Measurements from ENCODE around the gene PSMC4.
"Not testable (repeated sequence)": the region's sequence is repeated elsewhere in the genome, so short reads cannot be mapped to it uniquely, and the experiment has no call there.

PSMC4 gene

GRCh38 chr19:39959407-39959806 lies 11.6 kb upstream of the PSMC4 start:
- H3K27ac ChIP-seq (ENCODE audit: low read depth, low read length); H4K91ac ChIP-seq (ENCODE audit: low read depth, low read length); H3K79me2 ChIP-seq (ENCODE audit: control insufficient read depth, insufficient read depth, low read length, poor library complexity); H3K9me3 ChIP-seq (ENCODE audit: insufficient read depth, low read depth, low read length); H2BK120ac ChIP-seq (ENCODE audit: insufficient read depth, low read length, poor library complexity); H3K18ac ChIP-seq (ENCODE audit: low read length); H3K4me1 ChIP-seq (ENCODE audit: control insufficient read depth in 1 of 2, insufficient read depth in 2 of 2, low read length in 2 of 2); H4K8ac ChIP-seq (ENCODE audit: low read depth, low read length); H3K9ac ChIP-seq (ENCODE audit: low read length); H3K4me3 ChIP-seq (ENCODE audit: low read depth, low read length); H2AK5ac ChIP-seq (ENCODE audit: low read length); H3K27me3 ChIP-seq (ENCODE audit: insufficient read depth, low read length); H2BK5ac ChIP-seq (ENCODE audit: low read depth, low read length, poor library complexity); H3K14ac ChIP-seq (ENCODE audit: low read length); H2AFZ ChIP-seq (ENCODE audit: insufficient read depth, low read length, poor library complexity); H2BK12ac ChIP-seq (ENCODE audit: low read length); H3K23ac ChIP-seq (ENCODE audit: low read length); H3K79me1 ChIP-seq (ENCODE audit: low read length); H3K4me2 ChIP-seq (ENCODE audit: low read length); H3K4ac ChIP-seq (ENCODE audit: low read depth, low read length); H4K12ac ChIP-seq (ENCODE audit: low read depth, low read length); H3K36me3 ChIP-seq (ENCODE audit: control insufficient read depth in 1 of 2, insufficient read depth in 2 of 2, low read length in 2 of 2): not testable (repeated sequence)
- peak; percentile 84 to 86 for DNase-seq
- WGBS (ENCODE audit: extremely low coverage, insufficient coverage, insufficient read length), result no CpG with 5 or more reads among the region's 13 CpGs

DNA sequence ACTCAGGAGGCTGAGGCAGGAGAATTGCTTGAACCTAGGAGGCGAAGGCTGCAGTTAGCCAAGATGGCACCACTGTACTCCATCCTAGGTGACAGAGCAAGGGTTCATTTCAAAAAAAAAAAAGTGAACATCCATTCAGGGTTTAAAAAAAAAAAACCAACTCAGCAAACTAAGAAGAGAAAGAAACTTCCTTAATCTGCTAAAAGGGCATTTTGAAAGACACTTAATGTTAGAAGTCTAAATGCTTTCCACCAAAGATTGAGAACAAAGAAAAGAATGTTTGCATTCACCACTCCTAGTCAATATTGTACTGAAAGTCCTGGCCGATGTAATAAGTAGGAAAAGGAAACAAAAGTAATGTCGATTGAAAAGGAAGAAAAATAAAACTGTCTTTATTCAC lies 7.1 kb upstream of the PSMC4 start:
- H3K9ac ChIP-seq (ENCODE audit: low read length), result no peak overlapping the region

GRCh38 chr19:39966617-39967016 lies 4.3 kb upstream of the PSMC4 start:
- Histone ChIP-seq H3K4me1 (ENCODE audit: control insufficient read depth in 1 of 2, insufficient read depth in 2 of 2, low read length in 2 of 2) (peaks cover 0 to 3% of the 10 kb centered on the region in 2 experiments), H3K23ac (ENCODE audit: low read length) (no peak overlapping the region), H2BK12ac (ENCODE audit: low read length) (no peak overlapping the region), H3K27me3 (ENCODE audit: insufficient read depth, low read length) (no peaks in the 10 kb centered on the region), H3K79me2 (ENCODE audit: control insufficient read depth, insufficient read depth, low read length, poor library complexity) (peaks cover 9% of the 10 kb centered on the region), H3K79me1 (ENCODE audit: low read length) (peaks cover 12% of the 10 kb centered on the region), H4K8ac (ENCODE audit: low read depth, low read length) (no peak overlapping the region), H3K27ac (ENCODE audit: low read depth, low read length) (no peak overlapping the region), H2AK5ac (ENCODE audit: low read length) (no peak overlapping the region), H3K14ac (ENCODE audit: low read length) (no peak overlapping the region), H3K18ac (ENCODE audit: low read length) (no peak overlapping the region), H3K4me3 (ENCODE audit: low read depth, low read length) (no peak overlapping the region), H4K12ac (ENCODE audit: low read depth, low read length) (no peak overlapping the region), H4K91ac (ENCODE audit: low read depth, low read length) (no peak overlapping the region), H3K9me3 (ENCODE audit: insufficient read depth, low read depth, low read length) (no peaks in the 10 kb centered on the region), H3K4ac (ENCODE audit: low read depth, low read length) (no peak overlapping the region), H2AFZ (ENCODE audit: insufficient read depth, low read length, poor library complexity) (no peak overlapping the region), H3K36me3 (ENCODE audit: control insufficient read depth in 1 of 2, insufficient read depth in 2 of 2, low read length in 2 of 2) (no peaks in the 10 kb centered on the region), H3K9ac (ENCODE audit: low read length) (no peak overlapping the region), H3K4me2 (ENCODE audit: low read length) (no peak overlapping the region), H2BK5ac (ENCODE audit: low read depth, low read length, poor library complexity) (no peak overlapping the region), H2BK120ac (ENCODE audit: insufficient read depth, low read length, poor library complexity) (no peak overlapping the region)
- DNase-seq, result no peak
- no CpG with 5 or more reads among the region's 6 CpGs for WGBS (ENCODE audit: extremely low coverage, insufficient coverage, insufficient read length)

More for the DNA sequence above, 7.1 kb upstream of the PSMC4 start:
- Histone ChIP-seq H3K14ac (ENCODE audit: low read length) (no peak overlapping the region), H3K18ac (ENCODE audit: low read length) (no peak overlapping the region), H4K8ac (ENCODE audit: low read depth, low read length) (no peak overlapping the region), H2BK12ac (ENCODE audit: low read length) (no peak overlapping the region), H2BK5ac (ENCODE audit: low read depth, low read length, poor library complexity) (no peak overlapping the region), H3K9me3 (ENCODE audit: insufficient read depth, low read depth, low read length) (no peaks in the 10 kb centered on the region), H3K27ac (ENCODE audit: low read depth, low read length) (no peak overlapping the region), H3K4me2 (ENCODE audit: low read length) (no peak overlapping the region), H3K36me3 (ENCODE audit: control insufficient read depth in 1 of 2, insufficient read depth in 2 of 2, low read length in 2 of 2) (no peaks in the 10 kb centered on the region), H4K91ac (ENCODE audit: low read depth, low read length) (no peak overlapping the region), H3K27me3 (ENCODE audit: insufficient read depth, low read length) (no peaks in the 10 kb centered on the region), H2AFZ (ENCODE audit: insufficient read depth, low read length, poor library complexity) (no peak overlapping the region), H3K79me2 (ENCODE audit: control insufficient read depth, insufficient read depth, low read length, poor library complexity) (no peaks in the 10 kb centered on the region), H2AK5ac (ENCODE audit: low read length) (no peak overlapping the region), H3K4me3 (ENCODE audit: low read depth, low read length) (no peak overlapping the region), H3K23ac (ENCODE audit: low read length) (no peak overlapping the region), H3K79me1 (ENCODE audit: low read length) (no peaks in the 10 kb centered on the region), H2BK120ac (ENCODE audit: insufficient read depth, low read length, poor library complexity) (no peak overlapping the region), H3K4me1 (ENCODE audit: control insufficient read depth in 1 of 2, insufficient read depth in 2 of 2, low read length in 2 of 2) (no peaks in the 10 kb centered on the region), H4K12ac (ENCODE audit: low read depth, low read length) (no peak overlapping the region), H3K4ac (ENCODE audit: low read depth, low read length) (no peak overlapping the region)
- no CpG with 5 or more reads among the region's 3 CpGs for WGBS (ENCODE audit: extremely low coverage, insufficient coverage, insufficient read length)
- DNase-seq, result no peak

GRCh38 chr19:39967561-39967960 lies 3.4 kb upstream of the PSMC4 start:
- WGBS (ENCODE audit: extremely low coverage, insufficient coverage, insufficient read length), result no CpG with 5 or more reads among the region's 9 CpGs
- no peak overlapping the region for H3K4ac ChIP-seq (ENCODE audit: low read depth, low read length)
- no peak overlapping the region for H3K27ac ChIP-seq (ENCODE audit: low read depth, low read length)
- H2AFZ ChIP-seq (ENCODE audit: insufficient read depth, low read length, poor library complexity), result no peak overlapping the region
- H3K18ac ChIP-seq (ENCODE audit: low read length), result no peak overlapping the region
- no peak overlapping the region for H3K23ac ChIP-seq (ENCODE audit: low read length)
- H2BK5ac ChIP-seq (ENCODE audit: low read depth, low read length, poor library complexity), result no peak overlapping the region
- no peak for DNase-seq
- peaks cover 15% of the 10 kb centered on the region for H3K79me2 ChIP-seq (ENCODE audit: control insufficient read depth, insufficient read depth, low read length, poor library complexity)
- H3K14ac ChIP-seq (ENCODE audit: low read length), result no peak overlapping the region
- H2BK12ac ChIP-seq (ENCODE audit: low read length), result no peak overlapping the region
- H3K9me3 ChIP-seq (ENCODE audit: insufficient read depth, low read depth, low read length), result no peaks in the 10 kb centered on the region
- H3K9ac ChIP-seq (ENCODE audit: low read length), result no peak overlapping the region
- H3K4me3 ChIP-seq (ENCODE audit: low read depth, low read length), result no peak overlapping the region
- no peak overlapping the region for H4K8ac ChIP-seq (ENCODE audit: low read depth, low read length)
- H3K27me3 ChIP-seq (ENCODE audit: insufficient read depth, low read length), result no peaks in the 10 kb centered on the region
- H2BK120ac ChIP-seq (ENCODE audit: insufficient read depth, low read length, poor library complexity), result no peak overlapping the region
- H3K36me3 ChIP-seq (ENCODE audit: control insufficient read depth in 1 of 2, insufficient read depth in 2 of 2, low read length in 2 of 2), result peaks cover 5 to 6% of the 10 kb centered on the region in 2 experiments
- H3K79me1 ChIP-seq (ENCODE audit: low read length), result peaks cover 12% of the 10 kb centered on the region
- H3K4me1 ChIP-seq (ENCODE audit: control insufficient read depth in 1 of 2, insufficient read depth in 2 of 2, low read length in 2 of 2), result peaks cover 3 to 9% of the 10 kb centered on the region in 2 experiments
- no peak overlapping the region for H4K12ac ChIP-seq (ENCODE audit: low read depth, low read length)
- H3K4me2 ChIP-seq (ENCODE audit: low read length), result no peak overlapping the region
- H4K91ac ChIP-seq (ENCODE audit: low read depth, low read length), result no peak overlapping the region
- H2AK5ac ChIP-seq (ENCODE audit: low read length), result no peak overlapping the region
